K562 (cell line): ENCODE data around the gene ZNF544. TPM values are rescaled to one million over a fixed set of nuclear protein-coding genes. Genes with fewer than 3 reads are reported as not detected.

Experiments
- ATF4 ChIP-seq: fragments of 450-650 bp; formaldehyde crosslinking; IDR thresholded peaks from 2 replicates; pipeline ENCODE4 v1.4.0; 2022; ENCODE audit warnings: mild to moderate bottlenecking, moderate library complexity
- BCL6 ChIP-seq: fragments of 250-450 bp; sonication (Bioruptor Pico); IDR thresholded peaks from 2 replicates; pipeline ENCODE4 v1.4.0; 2020
- ILF3 ChIP-seq: fragments of 450-650 bp; IDR thresholded peaks from 2 replicates; pipeline ENCODE4 v1.6.1; 2018; ENCODE audit warnings: antibody characterized with exemption, mild to moderate bottlenecking, moderate library complexity, borderline replicate concordance
- MXI1 ChIP-seq: IDR thresholded peaks from 2 replicates; pipeline ENCODE4 v1.6.1; 2011; ENCODE audit warnings: low read depth, mild to moderate bottlenecking, improper control_type of control experiment, low read length
- PBX2 ChIP-seq, 2 experiments: IDR thresholded peaks in 1 of 2; conservative IDR thresholded peaks in 1 of 2; 2 replicates each; pipeline ENCODE4 v1.6.1; 2016; ENCODE audit warnings: low read depth in 2 of 2, mild to moderate bottlenecking in 1 of 2, missing compliant biosample characterization in 1 of 2, missing genetic modification characterization in 1 of 2, moderate library complexity in 1 of 2
- PCBP2 ChIP-seq: fragments of 200-400 bp; formaldehyde crosslinking; IDR thresholded peaks from 2 replicates; pipeline ENCODE4 v1.6.1; 2018; ENCODE audit warnings: low read length, low read depth, mild to moderate bottlenecking, moderate library complexity; ENCODE audit not compliant: poor library complexity, severe bottlenecking
- RBM22 ChIP-seq: fragments of 200-400 bp; formaldehyde crosslinking; IDR thresholded peaks from 2 replicates; pipeline ENCODE4 v1.6.1; 2018; ENCODE audit warnings: low read length, low read depth; ENCODE audit not compliant: poor library complexity, severe bottlenecking
- RNF2 ChIP-seq: sonication (generic); IDR thresholded peaks from 2 replicates; pipeline ENCODE4 v1.6.1; 2016
- SMARCB1 ChIP-seq: IDR thresholded peaks from 2 replicates; pipeline ENCODE4 v1.6.1; 2011; ENCODE audit warnings: improper control_type of control experiment, low read depth; ENCODE audit not compliant: insufficient read length
- SP1 ChIP-seq: sonication (generic); formaldehyde crosslinking; IDR thresholded peaks from 2 replicates; pipeline ENCODE4 v1.8.1; 2022; ENCODE audit warnings: mild to moderate bottlenecking, missing genetic modification reagents
- TRIM24 ChIP-seq, 2 experiments: fragments of 450-650 bp; IDR thresholded peaks; 2 replicates each; pipeline ENCODE4 v1.6.1; 2016
- ZBTB5 ChIP-seq: fragments of 450-650 bp; IDR thresholded peaks from 2 replicates; pipeline ENCODE4 v1.6.1; 2017; ENCODE audit warnings: antibody characterized with exemption
- ZFP30 ChIP-seq: fragments of 250-450 bp; sonication (Bioruptor Pico); IDR thresholded peaks from 2 replicates; pipeline ENCODE4 v1.8.0; 2022; ENCODE audit warnings: moderate library complexity, mild to moderate bottlenecking, inconsistent platforms, borderline replicate concordance
- ZNF398 ChIP-seq: fragments of 250-450 bp; sonication (Bioruptor Pico); IDR thresholded peaks from 2 replicates; pipeline ENCODE4 v1.8.0; 2021; ENCODE audit warnings: moderate library complexity, mild to moderate bottlenecking, inconsistent platforms
- ZNF76 ChIP-seq: fragments of 250-450 bp; sonication (Bioruptor Pico); IDR thresholded peaks from 2 replicates; pipeline ENCODE4 v1.4.0; 2020; ENCODE audit warnings: mild to moderate bottlenecking, moderate library complexity, borderline replicate concordance
- polyA plus RNA-seq, 8 experiments: library from polyadenylated mRNA; depleted of rRNA in 4 of 8; stranded (reverse) in 5 of 8; unstranded in 3 of 8; fragments of >200 nt; fragmentation: Nextera tagmentation in 2 of 8; fragmentation: Illumina TruSeq in 1 of 8; extraction: Ambion mirVana in 2 of 8; extraction: Trizol in 1 of 8; gene quantifications; 2 replicates each; pipeline versions ENCODE4 v1.2.1 to v1.2.3, GENCODE V29; 2011 to 2014; ENCODE audit warnings: inconsistent platforms in 1 of 8, missing spikeins in 1 of 8
- total RNA-seq, 7 experiments: library from RNA; depleted of rRNA in 6 of 7; stranded (reverse); fragments of >200 nt in 6 of 7; fragmentation: Illumina TruSeq in 2 of 7; extraction: Trizol in 2 of 7; gene quantifications; 2 replicates each; pipeline versions ENCODE4 v1.2.1 to v1.2.3, GENCODE V29; 2011 to 2021; ENCODE audit warnings: low replicate concordance in 1 of 7
- TF ChIP-seq, protein P1 (sequence below): fragments of 450-650 bp; formaldehyde crosslinking; IDR thresholded peaks from 2 replicates; pipeline ENCODE4 v1.4.0; 2020; ENCODE audit warnings: mild to moderate bottlenecking, moderate library complexity

The ZNF544 gene
- total and polyA plus RNA-seq, 9 of the 15 experiments (the other 6 are each of a cell fraction or from before 2014, with no cell fraction given) = 23.6 to 59.0 (median 41.4) TPM

- TF ChIP-seq, protein P1, sequence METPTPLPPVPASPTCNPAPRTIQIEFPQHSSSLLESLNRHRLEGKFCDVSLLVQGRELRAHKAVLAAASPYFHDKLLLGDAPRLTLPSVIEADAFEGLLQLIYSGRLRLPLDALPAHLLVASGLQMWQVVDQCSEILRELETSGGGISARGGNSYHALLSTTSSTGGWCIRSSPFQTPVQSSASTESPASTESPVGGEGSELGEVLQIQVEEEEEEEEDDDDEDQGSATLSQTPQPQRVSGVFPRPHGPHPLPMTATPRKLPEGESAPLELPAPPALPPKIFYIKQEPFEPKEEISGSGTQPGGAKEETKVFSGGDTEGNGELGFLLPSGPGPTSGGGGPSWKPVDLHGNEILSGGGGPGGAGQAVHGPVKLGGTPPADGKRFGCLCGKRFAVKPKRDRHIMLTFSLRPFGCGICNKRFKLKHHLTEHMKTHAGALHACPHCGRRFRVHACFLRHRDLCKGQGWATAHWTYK (CRISPR knock-in tag) = 0 out of 2 replicates have a peak, but pooled peaks have one; percentile 4
- TF ChIP-seq ILF3 (no peak), RBM22 (no peak), PBX2 (CRISPR knock-in tag; IDR thresholded peaks at IDR 0.05; ENCODE audit: low read depth) (no peak), PBX2 (tag; conservative IDR thresholded peaks at IDR 0.05; ENCODE audit: low read depth) (peak; percentile 69), ZNF398 (no peak), ATF4 (CRISPR knock-in tag) (no peak), ZBTB5 (no peak), TRIM24 (IDR thresholded peaks at IDR 0.05) (peak in 1 of 2 experiments; percentile 67; a peak in 2 of 4 replicates), SMARCB1 (no peak), BCL6 (no peak), SP1 (CRISPR knock-in tag) (no peak), ZFP30 (no peak), PCBP2 (no peak), RNF2 (no peak), ZNF76 (CRISPR knock-in tag) (no peak), MXI1 (no peak)
These were observed 46.1 kb upstream of the ZNF544 start (continued) for GRCh38 chr19:58182577-58182988.
